Hematopoietic multipotent progenitor cell treated with erythropoietin and hydrocortisone succinate and interleukin-3 and kit ligand, for 6 days (in vitro differentiated cells): ENCODE results near the gene SYT11.
"Not testable (repeated sequence)": the region's sequence is repeated elsewhere in the genome, so short reads cannot be mapped to it uniquely, and the experiment has no call there.

Source experiments
- DNase-seq: peaks from one replicate; pipeline ENCODE4 v3.0.0-alpha.2; 2015

SYT11 gene

GRCh38 chr1:155900161-155900560 lies 40.8 kb downstream of the SYT11 start:
- DNase-seq = peak; percentile 72

- DNase-seq = no peak
Measured at GRCh38 chr1:155904261-155904660, 44.9 kb downstream of the SYT11 start.

GRCh38 chr1:155909894-155910293 lies 50.5 kb downstream of the SYT11 start:
- peak; percentile 73 for DNase-seq

GRCh38 chr1:155910621-155911121 lies 51.3 kb downstream of the SYT11 start:
- DNase-seq = peak; percentile 46

GRCh38 chr1:155911156-155912055 lies 52.0 kb downstream of the SYT11 start, which contains the start of gene RIT1:
Gene RIT1 (minus strand): TSS chr1:155911349. CDS start chr1:155910761, 588 bp downstream.
- peak; percentile 93 for DNase-seq

GRCh38 chr1:155912056-155912536 lies 52.7 kb downstream of the SYT11 start:
- no peak for DNase-seq

- no peak for DNase-seq
Measured at GRCh38 chr1:155913969-155914757, 54.8 kb downstream of the SYT11 start.

- no peak for DNase-seq
Measured at GRCh38 chr1:155918660-155919059, 59.3 kb downstream of the SYT11 start.

- DNase-seq = no peak
Measured at GRCh38 chr1:155919801-155920200, 60.4 kb downstream of the SYT11 start.

GRCh38 chr1:155920717-155921116 lies 61.4 kb downstream of the SYT11 start:
- no peak for DNase-seq

GRCh38 chr1:155925506-155925905 lies 66.1 kb downstream of the SYT11 start:
- no peak for DNase-seq

GRCh38 chr1:155929057-155929456 lies 69.7 kb downstream of the SYT11 start:
- no peak for DNase-seq

- not testable (repeated sequence) for DNase-seq
Measured at GRCh38 chr1:155930725-155931124, 71.4 kb downstream of the SYT11 start.

- DNase-seq = no peak
Measured at GRCh38 chr1:155931332-155932038, 72.1 kb downstream of the SYT11 start.

GRCh38 chr1:155932081-155932480 lies 72.7 kb downstream of the SYT11 start:
- DNase-seq = no peak

- DNase-seq = no peak
Measured at GRCh38 chr1:155932487-155932886, 73.1 kb downstream of the SYT11 start.

GRCh38 chr1:155933591-155934096 lies 74.3 kb downstream of the SYT11 start:
- DNase-seq = no peak

GRCh38 chr1:155934097-155934935 lies 74.9 kb downstream of the SYT11 start, which contains the start of gene KHDC4:
Gene KHDC4 (minus strand): TSS chr1:155934413. CDS start chr1:155934373, 40 bp downstream.
- DNase-seq = peak; percentile 100
